GM23338 (cell line): ENCODE measurements around the gene ZYG11B. TPM values are rescaled to one million over a fixed set of nuclear protein-coding genes. Genes with fewer than 3 reads are reported as not detected.

Experiments used
- ATAC-seq: fragments of 200-7000 bp; cut with Tn5 transposase; 3 replicates; pipeline ENCODE4 v1.9.1; 2020
- DNase-seq: peaks from one replicate; pipeline ENCODE4 v3.0.0-alpha.2; 2015; ENCODE audit warnings: low spot score
- H2AFZ ChIP-seq: fragments of 200-600 bp; sonication (generic); 2 replicates; pipeline ENCODE4 v1.8.0; 2016; ENCODE audit warnings: antibody characterized with exemption, mild to moderate bottlenecking, moderate library complexity
- H3F3A ChIP-seq: fragments of 200-600 bp; sonication (generic); replicated peaks from 2 replicates; pipeline ENCODE4 v1.8.0; 2017; ENCODE audit warnings: antibody characterized with exemption, mixed run types, low read depth
- H3K27ac ChIP-seq: fragments of 200-600 bp; sonication (generic); 2 replicates; pipeline ENCODE4 v1.6.1; 2016; ENCODE audit warnings: low read depth
- H3K27me3 ChIP-seq: fragments of 200-600 bp; sonication (generic); 2 replicates; pipeline ENCODE4 v1.8.0; 2016; ENCODE audit warnings: mild to moderate bottlenecking, mixed run types, moderate library complexity; ENCODE audit not compliant: insufficient read depth
- H3K36me3 ChIP-seq: fragments of 200-600 bp; sonication (generic); 2 replicates; pipeline ENCODE4 v1.8.0; 2016; ENCODE audit warnings: mild to moderate bottlenecking; ENCODE audit not compliant: insufficient read depth
- H3K4me1 ChIP-seq: fragments of 200-600 bp; sonication (generic); 2 replicates; pipeline ENCODE4 v1.8.0; 2016; ENCODE audit warnings: mild to moderate bottlenecking, moderate library complexity; ENCODE audit not compliant: insufficient read depth
- H3K4me2 ChIP-seq: fragments of 200-600 bp; sonication (generic); 2 replicates; pipeline ENCODE4 v1.7.1; 2017; ENCODE audit warnings: mixed run types
- H3K4me3 ChIP-seq: fragments of 200-600 bp; sonication (generic); 2 replicates; pipeline ENCODE4 v1.6.1; 2016; ENCODE audit warnings: mixed run types
- H3K79me2 ChIP-seq: fragments of 200-600 bp; sonication (generic); replicated peaks from 2 replicates; pipeline ENCODE4 v1.8.0; 2017; ENCODE audit warnings: mild to moderate bottlenecking; ENCODE audit not compliant: insufficient read depth
- H3K9me2 ChIP-seq: fragments of 200-600 bp; sonication (generic); 2 replicates; pipeline ENCODE4 v1.8.0; 2017; ENCODE audit not compliant: insufficient read depth
- H4K20me1 ChIP-seq: fragments of 200-600 bp; sonication (generic); replicated peaks from 2 replicates; pipeline ENCODE4 v1.8.0; 2017; ENCODE audit warnings: mild to moderate bottlenecking; ENCODE audit not compliant: insufficient read depth
- H3K27ac Mint-ChIP-seq: 2 replicates; pipeline ENCODE4 v1.8.0; 2020; ENCODE audit warnings: inconsistent platforms, mild to moderate bottlenecking, moderate library complexity, mixed read lengths
- H3K27me3 Mint-ChIP-seq: 3 replicates; pipeline ENCODE4 v1.8.0; 2022; ENCODE audit warnings: low read depth, mild to moderate bottlenecking, moderate library complexity, mixed read lengths, inconsistent platforms; ENCODE audit not compliant: insufficient read depth, poor library complexity
- H3K36me3 Mint-ChIP-seq: 3 replicates; pipeline ENCODE4 v1.8.0; 2021; ENCODE audit warnings: low read depth, mild to moderate bottlenecking, inconsistent platforms, moderate library complexity, mixed read lengths
- H3K4me1 Mint-ChIP-seq: 3 replicates; pipeline ENCODE4 v1.8.0; 2020; ENCODE audit warnings: mild to moderate bottlenecking, inconsistent platforms, mixed read lengths
- H3K4me3 Mint-ChIP-seq: 3 replicates; pipeline ENCODE4 v1.8.0; 2021; ENCODE audit warnings: moderate library complexity, mild to moderate bottlenecking, inconsistent platforms, mixed read lengths
- H3K9me3 Mint-ChIP-seq: 3 replicates; pipeline ENCODE4 v1.8.0; 2020; ENCODE audit warnings: moderate library complexity, mild to moderate bottlenecking, inconsistent platforms, mixed read lengths
- CREB1 ChIP-seq: fragments of 250-450 bp; sonication (Bioruptor Pico); IDR thresholded peaks from 2 replicates; pipeline ENCODE4 v1.5.0; 2020; ENCODE audit warnings: low read depth, mild to moderate bottlenecking, moderate library complexity
- EZH2 ChIP-seq: fragments of 200-600 bp; sonication (generic); IDR thresholded peaks from one replicate; pipeline ENCODE4 v1.8.0; 2017; ENCODE audit warnings: antibody characterized with exemption, mild to moderate bottlenecking, low read depth; ENCODE audit not compliant: unreplicated experiment
- EZH2phosphoT487 ChIP-seq: fragments of 200-600 bp; sonication (generic); IDR thresholded peaks from one replicate; pipeline ENCODE4 v1.8.1; 2018; ENCODE audit warnings: antibody characterized with exemption; ENCODE audit not compliant: unreplicated experiment
- JUNB ChIP-seq: IDR thresholded peaks from one replicate; pipeline ENCODE4 v1.6.1; 2016; ENCODE audit warnings: antibody characterized with exemption; ENCODE audit not compliant: unreplicated experiment
- POLR2AphosphoS5 ChIP-seq: IDR thresholded peaks from 2 replicates; pipeline ENCODE4 v1.6.1; 2016; ENCODE audit warnings: antibody characterized with exemption, low read depth
- REST ChIP-seq: IDR thresholded peaks from one replicate; pipeline ENCODE4 v1.6.1; 2018; ENCODE audit warnings: antibody characterized with exemption; ENCODE audit not compliant: unreplicated experiment
- STAT1 ChIP-seq: IDR thresholded peaks from one replicate; pipeline ENCODE4 v1.6.1; 2016; ENCODE audit warnings: antibody characterized with exemption; ENCODE audit not compliant: unreplicated experiment
- ZNF114 ChIP-seq: fragments of 250-450 bp; sonication (Bioruptor Pico); IDR thresholded peaks from 2 replicates; pipeline ENCODE4 v1.5.0; 2020; ENCODE audit warnings: mild to moderate bottlenecking, moderate library complexity
- ZNF331 ChIP-seq: fragments of 250-450 bp; sonication (Bioruptor Pico); IDR thresholded peaks from 2 replicates; pipeline ENCODE4 v1.5.0; 2020; ENCODE audit warnings: low read depth, mild to moderate bottlenecking, moderate library complexity
- ZNF462 ChIP-seq: fragments of 250-450 bp; sonication (Bioruptor Pico); IDR thresholded peaks from 2 replicates; pipeline ENCODE4 v1.5.0; 2020; ENCODE audit warnings: mild to moderate bottlenecking, moderate library complexity
- polyA plus RNA-seq: library from polyadenylated mRNA; unstranded; fragments of >200 nt; fragmentation: Nextera tagmentation; extraction: Ambion mirVana; gene quantifications from 2 replicates; pipeline ENCODE4 v1.2.1, GENCODE V29; 2016
- total RNA-seq: library from RNA; depleted of rRNA; stranded (reverse); fragments of >200 nt; shearing (Covaris generic); gene quantifications from 2 replicates; pipeline ENCODE4 v1.2.3, GENCODE V29; 2014

Gene ZYG11B
- total and polyA plus RNA-seq, 2 experiments from 2014 or later: 7.8 to 42.3 TPM

- H3K27me3 Mint-ChIP-seq: peaks cover 5% of the 10 kb centered on the region
- Histone ChIP-seq H3K27ac (no peak overlapping the region), H3K79me2 (no peaks in the 10 kb centered on the region), H4K20me1 (no peaks in the 10 kb centered on the region), H3F3A (no peaks in the 10 kb centered on the region), H3K36me3 (no peaks in the 10 kb centered on the region), H3K4me1 (peaks cover 7% of the 10 kb centered on the region; the same call in 1 of the 2 replicates), H2AFZ (no peak overlapping the region), H3K9me2 (no peaks in the 10 kb centered on the region), H3K4me2 (no peak overlapping the region), H3K4me3 (no peak overlapping the region), H3K27me3 (no peaks in the 10 kb centered on the region)
- no peak overlapping the region for H3K27ac Mint-ChIP-seq
- no peaks in the 10 kb centered on the region for H3K36me3 Mint-ChIP-seq
- no peaks in the 10 kb centered on the region for H3K9me3 Mint-ChIP-seq
- TF ChIP-seq EZH2 (no peak), EZH2phosphoT487 (no peak), POLR2AphosphoS5 (no peak), CREB1 (CRISPR knock-in tag) (no peak), REST (no peak), STAT1 (no peak)
- H3K4me3 Mint-ChIP-seq: no peak overlapping the region
- ATAC-seq: no peak
- peaks cover 6% of the 10 kb centered on the region for H3K4me1 Mint-ChIP-seq
- no peak for DNase-seq
Measured at GRCh38 chr1:52709016-52709415, 17.2 kb upstream of the ZYG11B start.

GRCh38 chr1:52713590-52713989 is 12.7 kb upstream of the ZYG11B start:
- no peaks in the 10 kb centered on the region for H3K9me2 ChIP-seq
- ATAC-seq: no peak
- no peak overlapping the region for H3K4me2 ChIP-seq
- Mint-ChIP-seq H3K4me1 (no peaks in the 10 kb centered on the region), H3K9me3 (no peaks in the 10 kb centered on the region), H3K4me3 (no peak overlapping the region), H3K27ac (no peak overlapping the region), H3K36me3 (no peaks in the 10 kb centered on the region), H3K27me3 (peaks cover 2% of the 10 kb centered on the region)
- no peak for DNase-seq
- H3K36me3 ChIP-seq: no peaks in the 10 kb centered on the region
- H4K20me1 ChIP-seq: no peaks in the 10 kb centered on the region
- H2AFZ ChIP-seq: no peak overlapping the region
- no peak for TF ChIP-seq ZNF462
- no peak for TF ChIP-seq EZH2phosphoT487
- no peak for TF ChIP-seq JUNB
- TF ChIP-seq ZNF331 (CRISPR knock-in tag): no peak
- no peak for TF ChIP-seq ZNF114 (CRISPR knock-in tag)
- H3F3A ChIP-seq: no peaks in the 10 kb centered on the region
- H3K79me2 ChIP-seq: no peaks in the 10 kb centered on the region
- H3K4me1 ChIP-seq: no peaks in the 10 kb centered on the region
- no peak overlapping the region for H3K27ac ChIP-seq
- no peak overlapping the region for H3K4me3 ChIP-seq
- no peaks in the 10 kb centered on the region for H3K27me3 ChIP-seq
